GM21360 (cell line): Measurements from ENCODE around the gene SH2B3.
"Not testable (repeated sequence)": the region's sequence is repeated elsewhere in the genome, so short reads cannot be mapped to it uniquely, and the experiment has no call there.

Experiments
- ATAC-seq: cut with Tn5 transposase; IDR thresholded peaks from one replicate; pipeline ENCODE4 v1.9.1; 2021; ENCODE audit warnings: mild to moderate bottlenecking, moderate library complexity; ENCODE audit not compliant: unreplicated experiment

Gene SH2B3

DNA sequence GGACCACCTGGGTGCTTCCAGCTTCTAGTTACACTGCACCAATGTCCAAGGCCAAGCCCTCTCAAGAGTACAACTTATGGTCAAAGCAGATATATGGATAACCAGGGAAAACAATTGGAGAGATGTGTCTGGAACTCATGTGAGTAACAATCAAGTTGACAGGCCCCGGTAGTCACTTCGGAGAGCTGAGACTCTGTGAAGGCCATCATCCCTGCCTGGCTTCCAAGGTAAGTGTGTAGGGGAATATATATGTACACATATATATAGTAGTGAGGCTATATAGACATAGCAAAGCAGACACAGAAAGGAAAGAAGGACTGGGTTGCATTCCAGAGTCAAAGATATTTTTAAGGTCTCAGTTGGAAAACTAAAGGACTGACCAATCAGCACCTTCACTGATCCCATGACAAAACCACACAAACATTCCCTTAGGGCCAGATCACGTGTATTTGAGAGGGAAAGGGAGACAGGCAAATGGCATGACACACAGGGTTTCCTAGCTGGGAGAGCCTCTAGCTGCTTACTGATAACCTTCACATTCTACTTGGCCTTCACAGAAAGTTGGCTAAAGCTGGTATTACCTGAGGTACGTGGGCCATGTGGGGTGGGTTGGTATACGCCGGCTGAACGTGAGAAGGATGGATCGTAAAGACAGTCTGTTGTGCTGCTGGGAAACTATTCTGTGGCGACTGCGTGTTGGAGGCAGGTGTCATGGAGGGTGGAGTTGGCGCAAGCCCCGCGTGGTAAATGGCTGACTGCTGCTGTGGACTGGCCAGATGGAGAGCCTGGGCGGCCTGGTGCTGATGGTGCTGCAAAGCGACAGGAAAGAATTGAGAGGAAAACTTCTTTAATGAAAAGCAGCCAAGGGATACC, 50.0 kb downstream of the SH2B3 start:
- ATAC-seq = no peak

DNA sequence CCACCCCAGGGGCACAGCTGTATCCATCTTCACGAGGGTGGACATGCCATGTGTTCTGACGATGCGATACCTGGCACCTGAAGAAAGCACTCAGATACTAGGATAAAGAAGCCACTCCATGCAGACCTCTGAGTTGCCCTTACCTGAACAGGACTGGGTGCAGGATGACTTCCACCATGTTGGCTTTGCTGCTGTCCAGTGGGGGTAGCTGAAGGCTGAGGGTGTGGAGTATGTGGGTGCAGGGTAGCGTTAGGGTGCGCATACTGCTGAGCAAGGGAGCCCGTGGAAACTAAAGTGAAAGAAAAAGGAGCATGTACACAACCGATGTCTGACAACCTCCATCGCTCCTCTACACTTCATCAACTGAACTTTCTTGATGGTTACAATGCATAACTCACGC, 51.3 kb downstream of the SH2B3 start:
- no peak for ATAC-seq

DNA sequence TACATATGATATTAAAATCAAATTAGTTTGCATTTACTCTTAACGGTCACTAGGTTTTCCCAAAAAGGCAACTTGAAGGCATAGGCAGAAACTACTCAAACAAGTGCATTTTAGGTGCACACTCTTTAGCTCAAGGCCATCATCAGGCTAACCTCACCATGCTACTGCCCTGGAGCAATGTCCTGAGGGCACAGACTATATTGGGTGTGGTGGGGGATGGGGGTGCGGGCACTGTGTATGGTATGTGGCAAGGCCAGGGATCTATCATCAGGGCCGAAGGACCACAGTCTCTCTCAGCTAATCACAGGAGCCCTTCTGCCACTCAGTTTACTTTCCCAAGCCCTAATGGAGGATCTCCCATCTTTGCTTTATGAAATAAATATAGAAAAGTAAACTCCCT, 51.9 kb downstream of the SH2B3 start:
- ATAC-seq = no peak

DNA sequence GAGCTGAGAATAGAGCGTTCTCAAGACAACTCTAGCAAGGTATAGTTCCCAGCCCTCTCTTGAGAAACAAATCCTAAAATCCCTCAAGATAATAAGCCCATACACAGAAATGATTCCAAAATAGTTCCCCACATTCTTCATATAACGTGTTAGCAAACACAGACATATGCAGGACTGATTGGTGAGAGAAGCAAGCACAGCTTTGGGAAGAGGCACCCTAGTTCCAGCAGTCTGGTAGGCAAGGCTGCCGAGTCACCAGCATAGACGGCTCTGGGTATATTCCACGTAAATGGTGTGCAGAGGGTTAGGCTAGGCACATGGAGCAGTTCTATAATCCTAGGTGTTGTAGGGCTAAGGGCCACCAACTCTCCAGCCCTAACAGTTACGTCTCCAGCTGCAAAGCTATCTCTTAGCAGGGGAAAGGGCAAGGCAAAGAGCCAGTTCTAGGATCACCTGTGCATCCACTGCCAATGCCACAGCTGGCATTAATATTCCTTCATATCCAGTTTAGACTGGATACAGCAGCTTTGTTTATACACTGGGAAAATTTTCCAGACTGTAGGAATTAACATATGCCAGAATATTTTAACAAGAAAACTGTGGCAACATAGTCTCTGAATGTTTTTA, 52.9 kb downstream of the SH2B3 start:
- no peak for ATAC-seq

DNA sequence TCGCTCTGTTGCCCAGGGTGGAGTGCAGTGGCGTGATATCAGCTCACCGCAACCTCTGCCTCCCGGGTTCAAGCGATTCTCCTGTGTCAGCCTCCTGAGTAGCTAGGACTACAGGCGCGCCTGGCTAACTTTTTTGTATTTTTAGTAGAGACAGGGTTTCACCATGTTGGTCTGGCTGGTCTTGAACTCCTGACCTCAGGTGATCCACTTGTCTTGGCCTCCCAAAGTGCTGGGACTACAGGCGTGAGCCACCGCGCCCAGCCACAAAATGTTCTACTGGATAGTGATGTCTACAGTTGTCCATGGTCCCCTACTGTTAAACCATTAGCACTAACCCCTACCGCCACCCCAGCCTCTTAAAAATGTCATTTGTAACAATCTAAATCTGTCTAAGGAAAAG, 54.4 kb downstream of the SH2B3 start:
- not testable (repeated sequence) for ATAC-seq

DNA sequence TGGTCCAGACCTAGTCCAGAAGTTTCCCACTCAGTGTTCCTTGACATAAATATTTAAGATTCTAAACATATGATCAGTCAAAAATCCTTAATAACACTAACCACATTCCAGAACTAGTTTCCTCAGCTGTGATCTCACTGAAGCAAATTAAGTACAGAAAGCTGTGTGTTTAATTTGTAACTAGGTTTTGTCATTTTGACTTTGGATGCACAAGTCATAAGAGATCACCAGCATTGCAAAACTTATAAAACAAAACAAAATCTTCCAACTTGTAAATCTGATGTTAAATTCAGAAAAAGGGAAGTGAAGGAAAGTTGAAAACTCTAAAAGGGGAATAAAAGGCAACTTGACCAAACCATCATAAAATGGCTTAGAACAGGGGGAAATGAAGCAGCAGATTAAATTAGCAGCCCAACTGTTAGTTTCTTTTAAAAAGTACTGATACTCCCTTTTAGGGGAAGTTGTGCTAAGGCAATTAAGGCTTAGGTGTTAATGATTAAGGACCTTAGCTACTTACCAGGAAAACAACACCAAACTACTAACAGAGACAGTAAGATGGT, 56.6 kb downstream of the SH2B3 start:
- no peak for ATAC-seq

DNA sequence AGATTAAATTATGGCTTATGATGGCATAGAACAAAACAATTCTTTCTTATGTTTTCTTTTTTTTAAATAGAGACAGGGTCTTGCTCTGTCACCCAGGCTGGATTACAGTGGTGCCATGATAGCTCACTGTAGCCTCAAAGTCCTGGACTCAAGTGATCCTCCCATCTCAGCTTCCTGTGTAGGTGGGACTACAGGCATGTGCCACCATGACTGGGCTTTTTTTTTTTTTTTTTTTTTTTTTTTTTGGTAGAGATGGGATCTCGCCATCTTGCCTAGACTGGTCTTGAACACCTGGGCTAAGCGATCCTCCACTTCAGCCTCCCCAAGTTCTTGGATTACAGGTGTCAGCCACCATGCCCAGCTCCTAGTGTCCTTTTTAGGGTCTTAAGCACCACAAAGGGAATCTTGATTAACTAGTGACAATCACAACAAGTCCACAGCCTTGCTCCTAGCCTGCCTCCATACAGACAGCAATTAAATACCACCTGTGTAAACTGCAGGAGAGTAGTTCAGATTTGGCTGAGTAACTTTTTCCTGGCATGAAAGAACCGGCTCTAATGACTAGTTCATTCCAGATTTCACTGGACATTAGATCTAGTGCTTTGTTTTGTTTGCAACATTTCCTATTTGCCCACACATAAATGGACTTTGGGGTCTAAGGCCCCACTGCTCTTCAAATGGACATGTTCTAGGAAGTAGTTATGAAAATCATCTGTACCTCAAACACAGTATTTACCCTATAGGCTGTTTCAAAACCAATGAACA, 61.6 kb downstream of the SH2B3 start:
- ATAC-seq = no peak

DNA sequence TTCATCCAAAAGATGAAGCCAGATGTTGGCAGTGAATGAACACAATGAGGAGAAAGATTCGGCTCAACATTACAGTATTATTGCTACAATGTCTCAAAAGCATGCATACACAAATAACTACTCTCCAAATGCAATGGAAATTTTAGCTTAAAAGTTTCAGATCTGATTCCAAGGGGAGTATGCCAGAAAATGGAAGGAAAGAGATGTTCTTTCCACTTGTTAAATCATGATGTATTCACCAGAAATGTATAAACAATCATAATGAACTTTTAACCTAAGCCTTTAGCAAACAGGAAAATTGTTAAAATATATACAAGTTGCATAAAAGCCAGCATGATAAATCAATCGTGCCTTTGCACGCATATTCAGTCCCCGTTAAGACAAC, 62.1 kb downstream of the SH2B3 start:
- no peak for ATAC-seq

DNA sequence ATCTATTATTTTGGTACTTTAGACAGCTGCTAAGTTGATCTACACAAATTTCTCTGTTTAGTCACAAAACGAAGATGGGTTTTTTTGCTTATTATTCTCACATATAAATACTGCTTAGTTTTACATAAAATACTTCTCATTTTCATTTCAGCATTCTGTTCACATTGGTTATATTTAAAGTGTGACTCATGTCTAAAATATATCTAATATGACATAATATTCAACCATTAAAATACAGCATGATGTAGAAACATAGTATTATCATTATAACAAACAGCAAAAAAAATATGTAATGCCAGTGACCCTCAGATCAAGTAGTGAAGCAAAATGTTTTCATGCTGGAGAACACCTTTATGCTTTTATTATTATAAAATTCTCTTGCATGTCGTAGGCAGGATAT, 63.7 kb downstream of the SH2B3 start:
- ATAC-seq = no peak

DNA sequence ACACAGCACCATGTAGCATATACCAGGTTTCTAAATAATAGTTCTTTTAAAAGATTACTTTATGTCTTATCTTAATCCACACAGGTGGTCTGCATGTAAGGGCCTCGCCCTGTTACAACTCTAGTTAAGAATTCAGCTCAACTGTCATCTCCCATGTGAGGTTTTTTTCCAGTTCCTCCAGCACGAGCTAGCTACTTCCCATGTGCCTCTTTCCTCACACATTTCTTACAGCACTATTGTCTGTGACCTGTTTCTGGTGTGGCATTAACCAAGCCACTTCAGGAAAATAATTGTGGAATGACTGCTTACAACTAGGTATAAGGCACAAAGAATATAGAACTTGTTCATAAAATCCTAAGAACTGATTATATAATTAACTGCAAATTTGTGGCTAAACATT, 65.5 kb downstream of the SH2B3 start:
- ATAC-seq = no peak

DNA sequence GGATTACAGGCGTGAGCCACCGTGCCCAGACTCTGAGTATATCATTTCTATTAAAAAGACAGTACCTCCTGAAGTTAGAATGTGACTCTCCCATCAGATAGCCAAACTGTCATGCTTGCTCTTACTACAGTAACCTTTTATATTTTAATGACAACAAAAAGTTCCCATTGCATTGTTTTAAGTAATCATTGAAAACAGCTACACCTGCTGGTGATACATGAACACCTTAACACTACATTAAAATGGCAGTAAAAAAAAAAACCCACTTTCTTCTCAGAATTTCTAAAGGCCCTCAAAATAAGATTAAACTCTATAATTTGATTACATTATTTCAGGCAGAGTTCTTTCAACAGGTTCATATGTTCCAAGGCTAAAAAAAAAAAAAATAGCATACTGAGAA, 76.7 kb downstream of the SH2B3 start:
- no peak for ATAC-seq

DNA sequence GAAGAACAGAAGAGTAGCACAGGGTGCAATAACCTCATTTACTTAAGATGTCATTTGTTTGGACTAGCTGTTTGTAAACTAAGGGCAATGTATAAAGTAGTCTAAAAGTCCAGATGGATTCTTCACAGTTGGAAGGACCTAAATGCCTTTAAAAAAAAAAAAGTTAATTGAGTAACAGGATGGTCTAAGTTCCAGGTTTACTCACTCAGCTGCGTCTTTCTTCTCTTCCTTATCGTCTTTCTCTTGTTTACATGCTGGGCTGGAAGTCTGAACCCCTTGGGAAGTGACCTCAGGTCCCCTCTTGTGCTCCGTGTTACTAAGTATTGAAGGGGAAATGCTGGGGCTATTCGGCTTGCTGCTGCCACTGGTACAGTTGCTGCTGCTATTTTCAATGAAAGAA, 82.5 kb downstream of the SH2B3 start:
- ATAC-seq = no peak

DNA sequence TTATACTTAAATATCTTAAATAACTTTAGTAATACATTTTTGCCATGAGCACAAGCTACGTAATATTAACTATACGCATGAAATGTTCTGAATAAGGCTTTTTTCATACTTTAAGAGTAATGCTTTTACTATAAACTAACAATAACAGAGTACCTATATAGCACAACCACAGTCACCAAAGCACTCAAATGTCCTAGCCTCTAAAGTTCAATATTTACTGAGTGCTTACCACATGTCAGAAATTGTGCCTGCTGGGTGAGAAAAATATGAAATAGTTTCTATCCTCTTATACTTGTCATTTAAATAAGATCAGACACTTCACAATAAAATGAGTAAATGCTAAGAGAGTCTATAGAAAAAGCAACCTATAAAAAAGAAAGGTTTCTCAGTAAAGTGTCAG, 83.1 kb downstream of the SH2B3 start:
- ATAC-seq = no peak

DNA sequence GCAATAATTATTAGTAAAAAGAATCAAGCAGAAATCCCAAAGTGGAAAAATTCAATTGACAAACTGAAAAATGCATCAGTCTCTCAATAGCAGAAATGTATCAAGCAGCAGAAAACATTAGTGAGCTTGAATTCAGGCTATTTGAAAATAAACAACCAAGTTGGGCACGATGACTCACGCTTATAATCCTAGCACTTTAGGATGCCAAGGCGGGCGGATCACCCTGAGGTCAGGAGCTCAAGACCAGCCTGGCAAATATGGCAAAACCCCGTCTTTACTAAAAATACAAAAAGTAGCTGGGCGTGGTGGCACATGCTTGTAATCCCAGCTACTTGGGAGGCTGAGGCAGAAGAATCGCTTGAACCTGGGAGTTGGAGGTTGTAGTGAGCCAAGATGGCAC, 87.3 kb downstream of the SH2B3 start:
- not testable (repeated sequence) for ATAC-seq

DNA sequence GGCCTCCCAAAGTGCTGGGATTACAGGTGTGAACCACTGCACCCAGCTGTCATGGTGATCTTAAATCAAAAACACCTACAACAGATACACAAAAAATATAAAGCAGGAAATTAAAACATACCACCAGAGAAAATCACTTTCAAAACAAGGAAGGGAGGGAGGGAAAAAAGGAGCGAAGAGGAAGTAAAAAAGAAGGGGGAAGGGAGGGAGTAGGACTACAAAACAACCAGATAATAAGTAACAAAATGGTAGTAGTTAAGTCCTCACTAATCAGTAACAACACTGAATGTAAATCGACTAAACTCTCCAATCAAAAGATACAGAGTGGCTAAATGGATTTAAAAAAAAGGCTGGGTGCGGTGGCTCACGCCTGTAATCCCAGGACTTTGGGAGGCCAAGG, 89.0 kb downstream of the SH2B3 start:
- ATAC-seq = no peak
